Mucosa of descending colon (tissue), 3 donors: ENCODE data around the gene SCN4A. TPM values are rescaled to one million over a fixed set of nuclear protein-coding genes. Genes with fewer than 3 reads are reported as not detected.

Source experiments
- ATAC-seq: fragments of 200-7000 bp; cut with Tn5 transposase; one replicate; pipeline ENCODE4 v1.9.1; 2020; ENCODE audit warnings: mild to moderate bottlenecking, moderate library complexity
- DNase-seq, 3 donors: peaks; one replicate each; pipeline ENCODE4 v3.0.0-alpha.2; 2020
- H3K36me3 ChIP-seq: fragments of 200-600 bp; one replicate; pipeline ENCODE4 v1.8.0; 2021; ENCODE audit warnings: low read depth, mild to moderate bottlenecking
- H3K4me1 ChIP-seq: fragments of 200-600 bp; one replicate; pipeline ENCODE4 v1.8.0; 2021; ENCODE audit warnings: low read depth, mild to moderate bottlenecking
- H3K4me3 ChIP-seq: fragments of 200-600 bp; one replicate; pipeline ENCODE4 v1.8.0; 2021; ENCODE audit warnings: mild to moderate bottlenecking
- H3K9me3 ChIP-seq: fragments of 200-600 bp; one replicate; pipeline ENCODE4 v1.8.0; 2021; ENCODE audit warnings: mild to moderate bottlenecking
- CTCF ChIP-seq: fragments of 200-600 bp; IDR thresholded peaks from one replicate; pipeline ENCODE4 v1.8.0; 2022; ENCODE audit warnings: antibody characterized with exemption, mild to moderate bottlenecking
- intact Hi-C, 2 donors: fragments of 100-400 bp; cut with DNase I in 1 of 2; cut with micrococcal nuclease in 1 of 2; formaldehyde crosslinking; loops; one replicate each; pipeline versions ENCODE4 v1.11.0 to v1.11.1; 2022; cut with DNase I, micrococcal nuclease
- total RNA-seq, 3 donors: library from RNA; stranded (reverse); fragmentation: NEBNext Ultra II Directional in 2 of 3; extraction: Animal tissue kit (Norgen Biotek cat#: 25700) in 2 of 3; gene quantifications; one replicate each; pipeline versions ENCODE4 v1.2.1 to v1.2.4, GENCODE V29; 2021 to 2023
- donor health status: DM: no; HTN: no; CAD: no; lungs with moderate emphysema.
- donor health status: DM: no; HTN: no; CAD: no.
- donor health status: DM: no; HTN: yes; CAD: no.

The SCN4A gene
- total RNA-seq, 3 donors from 2014 or later: 0.10 to 0.75 (median 0.22) TPM

GRCh38 chr17:63944736-63945499 is 27.8 kb downstream of the SCN4A start:
- Histone ChIP-seq H3K36me3 (no peaks in the 10 kb centered on the region), H3K9me3 (no peaks in the 10 kb centered on the region), H3K4me1 (peaks cover 4% of the 10 kb centered on the region), H3K4me3 (no peak overlapping the region)
- ATAC-seq: no peak
- DNase-seq: no peak
- intact Hi-C loops: loop anchor here in 1 of 2 donors (10.0 kb wide), 1 partner anchor 80 kb away; the partner anchor contains the start of gene ICAM2
- TF ChIP-seq CTCF: no peak

GRCh38 chr17:63943745-63944144 is 29.0 kb downstream of the SCN4A start:
- H3K4me3 ChIP-seq: no peak overlapping the region
- no peak for TF ChIP-seq CTCF
- ATAC-seq: no peak
- no peaks in the 10 kb centered on the region for H3K9me3 ChIP-seq
- no peaks in the 10 kb centered on the region for H3K36me3 ChIP-seq
- intact Hi-C loops: loop anchor here in 1 of 2 donors (10.0 kb wide), 1 partner anchor 81 kb away; the partner anchor contains the start of gene ICAM2
- H3K4me1 ChIP-seq: peaks cover 4% of the 10 kb centered on the region
- DNase-seq: no peak

- peaks cover 4% of the 10 kb centered on the region for H3K4me1 ChIP-seq
- DNase-seq (no peak), ATAC-seq (no peak)
- no peaks in the 10 kb centered on the region for H3K36me3 ChIP-seq
- H3K9me3 ChIP-seq: no peaks in the 10 kb centered on the region
- no peak for TF ChIP-seq CTCF
- H3K4me3 ChIP-seq: no peak overlapping the region
- intact Hi-C loops: loop anchor here in 1 of 2 donors (10.0 kb wide), 1 partner anchor 82 kb away; the partner anchor contains the start of gene ICAM2
Observed at GRCh38 chr17:63942309-63942985, 30.3 kb downstream of the SCN4A start.

- no peak for TF ChIP-seq CTCF
- DNase-seq: no peak
- no peak for ATAC-seq
- Histone ChIP-seq H3K36me3 (no peaks in the 10 kb centered on the region), H3K4me1 (peaks cover 4% of the 10 kb centered on the region), H3K4me3 (no peak overlapping the region), H3K9me3 (no peaks in the 10 kb centered on the region)
- intact Hi-C loops: loop anchor here in 1 of 2 donors (10.0 kb wide), 1 partner anchor 83 kb away; the partner anchor contains the start of gene ICAM2
Observed at GRCh38 chr17:63941751-63942150, 31.0 kb downstream of the SCN4A start.

GRCh38 chr17:63941162-63941561 is 31.6 kb downstream of the SCN4A start:
- Histone ChIP-seq H3K4me1 (no peaks in the 10 kb centered on the region), H3K36me3 (no peaks in the 10 kb centered on the region), H3K4me3 (no peak overlapping the region), H3K9me3 (no peaks in the 10 kb centered on the region)
- DNase-seq: no peak
- no peak for TF ChIP-seq CTCF
- intact Hi-C loops: loop anchor here in 1 of 2 donors (10.0 kb wide), 1 partner anchor 84 kb away; the partner anchor contains the start of gene ICAM2
- ATAC-seq: no peak
